GM23248 (cell line): ENCODE measurements around the gene PITPNM3. TPM values are rescaled to one million over a fixed set of nuclear protein-coding genes. Genes with fewer than 3 reads are reported as not detected.

Source experiments
- DNase-seq: peaks from one replicate; pipeline ENCODE4 v3.0.0-alpha.2; 2015
- H2AFZ ChIP-seq: fragments of 200-600 bp; sonication (generic); 2 replicates; pipeline ENCODE4 v1.6.1; 2016; ENCODE audit warnings: antibody characterized with exemption
- H3F3A ChIP-seq: fragments of 200-600 bp; sonication (generic); 2 replicates; pipeline ENCODE4 v1.6.1; 2016; ENCODE audit warnings: mild to moderate bottlenecking, antibody characterized with exemption, mixed run types; ENCODE audit not compliant: insufficient read depth
- H3K27ac ChIP-seq: fragments of 200-600 bp; sonication (generic); 2 replicates; pipeline ENCODE4 v1.5.1; 2016; ENCODE audit warnings: mild to moderate bottlenecking
- H3K27me3 ChIP-seq: fragments of 200-600 bp; sonication (generic); replicated peaks from 2 replicates; pipeline ENCODE4 v1.6.1; 2016; ENCODE audit warnings: mild to moderate bottlenecking; ENCODE audit not compliant: insufficient read depth
- H3K36me3 ChIP-seq: fragments of 200-600 bp; sonication (generic); 2 replicates; pipeline ENCODE4 v1.6.1; 2016; ENCODE audit warnings: low read depth, mild to moderate bottlenecking
- H3K4me1 ChIP-seq: fragments of 200-600 bp; sonication (generic); 2 replicates; pipeline ENCODE4 v1.6.1; 2016; ENCODE audit warnings: mild to moderate bottlenecking; ENCODE audit not compliant: insufficient read depth
- H3K4me2 ChIP-seq: fragments of 200-600 bp; sonication (generic); one replicate; pipeline ENCODE4 v1.6.1; 2016; ENCODE audit warnings: mild to moderate bottlenecking; ENCODE audit not compliant: unreplicated experiment
- H3K4me3 ChIP-seq: fragments of 200-600 bp; sonication (generic); 2 replicates; pipeline ENCODE4 v1.5.1; 2016; ENCODE audit warnings: mild to moderate bottlenecking
- H3K79me2 ChIP-seq: fragments of 200-600 bp; sonication (generic); 2 replicates; pipeline ENCODE4 v1.6.1; 2016; ENCODE audit warnings: mild to moderate bottlenecking; ENCODE audit not compliant: insufficient read depth
- H3K9ac ChIP-seq: fragments of 200-600 bp; sonication (generic); 2 replicates; pipeline ENCODE4 v1.6.1; 2016; ENCODE audit warnings: mild to moderate bottlenecking
- H3K9me2 ChIP-seq: fragments of 200-600 bp; sonication (generic); 2 replicates; pipeline ENCODE4 v1.6.1; 2016; ENCODE audit warnings: mixed run types, mild to moderate bottlenecking, moderate library complexity; ENCODE audit not compliant: insufficient read depth
- H3K9me3 ChIP-seq: fragments of 200-600 bp; sonication (generic); one replicate; pipeline ENCODE4 v1.6.1; 2017; ENCODE audit warnings: low read depth
- H4K20me1 ChIP-seq: fragments of 200-600 bp; sonication (generic); 2 replicates; pipeline ENCODE4 v1.6.0; 2016; ENCODE audit not compliant: insufficient read depth
- EZH2 ChIP-seq: fragments of 200-600 bp; sonication (generic); IDR thresholded peaks from 2 replicates; pipeline ENCODE4 v1.6.1; 2018; ENCODE audit warnings: antibody characterized with exemption, mild to moderate bottlenecking; ENCODE audit not compliant: insufficient read depth, poor library complexity, severe bottlenecking
- EZH2phosphoT487 ChIP-seq: fragments of 200-600 bp; sonication (generic); IDR thresholded peaks from 2 replicates; pipeline ENCODE4 v1.6.1; 2018; ENCODE audit warnings: antibody characterized with exemption, moderate library complexity, mild to moderate bottlenecking, low read depth; ENCODE audit not compliant: insufficient read depth
- WGBS, 2 experiments: methylation state at CpG; one replicate each; pipeline ENCODE4 v1.1.6; 2015 to 2017; ENCODE audit warnings: low lambda C conversion rate in 2 of 2, low coverage in 1 of 2; ENCODE audit errors: missing lambda C conversion rate in 2 of 2; 5-methylcytosine and 5-hydroxymethylcytosine counted together
- in situ Hi-C: fragments of 300-500 bp; cut with MboI; formaldehyde crosslinking; loops from 2 replicates; pipeline ENCODE4 v1.15.0; 2020
- polyA plus RNA-seq: library from polyadenylated mRNA; unstranded; fragments of >200 nt; fragmentation: Nextera tagmentation; extraction: Ambion mirVana; gene quantifications from 2 replicates; pipeline ENCODE4 v1.2.1, GENCODE V29; 2016
- total RNA-seq: library from RNA; depleted of rRNA; stranded (reverse); fragments of >200 nt; shearing (Covaris generic); gene quantifications from 2 replicates; pipeline ENCODE4 v1.2.3, GENCODE V29; 2014

Gene PITPNM3
- total and polyA plus RNA-seq, 2 experiments from 2014 or later, result 6.5 to 12.8 TPM

- no peak overlapping the region for H3K4me2 ChIP-seq
- in situ Hi-C loops, result no loop called here
Observed at GRCh38 chr17:6572972-6573370, 16.6 kb upstream of the PITPNM3 start.

GRCh38 chr17:6571452-6571781 lies 15.1 kb upstream of the PITPNM3 start:
- H3K9me2 ChIP-seq, result no peaks in the 10 kb centered on the region
- TF ChIP-seq EZH2 (no peak), EZH2phosphoT487 (no peak)
- no peak overlapping the region for H3K9ac ChIP-seq
- DNase-seq, result no peak
- no peaks in the 10 kb centered on the region for H3K79me2 ChIP-seq
- H3K27ac ChIP-seq, result no peak overlapping the region
- WGBS, 2 experiments, result 35 to 36% methylated on average over 7 of the region's 7 CpGs
- H3F3A ChIP-seq, result peaks cover 25% of the 10 kb centered on the region
- H2AFZ ChIP-seq, result no peak overlapping the region
- H3K27me3 ChIP-seq, result no peaks in the 10 kb centered on the region
- H3K36me3 ChIP-seq, result no peaks in the 10 kb centered on the region
- H3K4me3 ChIP-seq, result no peak overlapping the region
- no peak overlapping the region for H3K4me2 ChIP-seq
- peaks cover 25% of the 10 kb centered on the region for H3K4me1 ChIP-seq
- no peaks in the 10 kb centered on the region for H3K9me3 ChIP-seq
- H4K20me1 ChIP-seq, result no peaks in the 10 kb centered on the region
- in situ Hi-C loops, result no loop called here

More at GRCh38 chr17:6572972-6573370, 16.6 kb upstream of the PITPNM3 start:
- DNase-seq, result no peak
- Histone ChIP-seq H3K4me1 (peaks cover 21% of the 10 kb centered on the region), H3K9ac (no peak overlapping the region), H4K20me1 (no peaks in the 10 kb centered on the region), H3F3A (peaks cover 31% of the 10 kb centered on the region), H3K27ac (no peak overlapping the region), H3K9me3 (no peaks in the 10 kb centered on the region), H3K79me2 (no peaks in the 10 kb centered on the region), H3K9me2 (no peaks in the 10 kb centered on the region), H2AFZ (no peak overlapping the region), H3K36me3 (no peaks in the 10 kb centered on the region), H3K27me3 (no peaks in the 10 kb centered on the region), H3K4me3 (no peak overlapping the region)
- TF ChIP-seq EZH2phosphoT487, result no peak
- no peak for TF ChIP-seq EZH2
- 95 to 99% methylated on average over 8 of the region's 8 CpGs for WGBS, 2 experiments

GRCh38 chr17:6570731-6571451 lies 14.5 kb upstream of the PITPNM3 start:
- peaks cover 21% of the 10 kb centered on the region for H3F3A ChIP-seq
- TF ChIP-seq EZH2, result no peak
- TF ChIP-seq EZH2phosphoT487, result no peak
- no peak for DNase-seq
- no peak overlapping the region for H3K4me2 ChIP-seq
- H3K9me2 ChIP-seq, result no peaks in the 10 kb centered on the region
- H3K79me2 ChIP-seq, result no peaks in the 10 kb centered on the region
- no peak overlapping the region for H2AFZ ChIP-seq
- H3K27ac ChIP-seq, result no peak overlapping the region
- 55 to 64% methylated on average over 18 of the region's 18 CpGs for WGBS, 2 experiments
- in situ Hi-C loops, result no loop called here
- peaks cover 23% of the 10 kb centered on the region for H3K4me1 ChIP-seq
- no peaks in the 10 kb centered on the region for H3K36me3 ChIP-seq
- H3K9me3 ChIP-seq, result no peaks in the 10 kb centered on the region
- no peaks in the 10 kb centered on the region for H3K27me3 ChIP-seq
- H3K9ac ChIP-seq, result no peak overlapping the region
- H3K4me3 ChIP-seq, result no peak overlapping the region
- no peaks in the 10 kb centered on the region for H4K20me1 ChIP-seq

GRCh38 chr17:6569370-6570285 lies 13.3 kb upstream of the PITPNM3 start:
- no peak for DNase-seq
- peaks cover 10% of the 10 kb centered on the region for H3K4me1 ChIP-seq
- WGBS, 2 experiments, result 86 to 91% methylated on average over 10 of the region's 10 CpGs

More at GRCh38 chr17:6569370-6570285, 13.3 kb upstream of the PITPNM3 start:
- H3K27ac ChIP-seq, result no peak overlapping the region
- H2AFZ ChIP-seq, result no peak overlapping the region
- no peaks in the 10 kb centered on the region for H3K36me3 ChIP-seq
- no peaks in the 10 kb centered on the region for H3K79me2 ChIP-seq
- H3K9ac ChIP-seq, result no peak overlapping the region
- no peak overlapping the region for H3K4me2 ChIP-seq
- H4K20me1 ChIP-seq, result no peaks in the 10 kb centered on the region
- no peaks in the 10 kb centered on the region for H3K27me3 ChIP-seq
- in situ Hi-C loops, result no loop called here
- no peaks in the 10 kb centered on the region for H3K9me3 ChIP-seq
- H3K9me2 ChIP-seq, result no peaks in the 10 kb centered on the region
- no peak overlapping the region for H3K4me3 ChIP-seq
- TF ChIP-seq EZH2, result no peak
- TF ChIP-seq EZH2phosphoT487, result no peak
- peaks cover 8% of the 10 kb centered on the region; the same call in 1 of the 2 replicates for H3F3A ChIP-seq
